Stimulated activated CD4-positive, alpha-beta T cell treated with anti-CD3 and anti-CD28 coated beads, Interleukin-1b, Interleukin-23, amount 100 ng/mL, for 4 hours (primary cell): ENCODE results near the gene METTL8.
"Not testable (repeated sequence)": the region's sequence is repeated elsewhere in the genome, so short reads cannot be mapped to it uniquely, and the experiment has no call there.

Experiments used
- DNase-seq, 2 donors: peaks; one replicate each; pipeline ENCODE4 v3.0.0-alpha.2; 2020; ENCODE audit warnings: low read depth in 2 of 2

METTL8 gene

GRCh38 chr2:171345971-171346722 is 87.6 kb downstream of the METTL8 start:
- no peak for DNase-seq

GRCh38 chr2:171344182-171344581 is 89.6 kb downstream of the METTL8 start:
- DNase-seq = no peak

GRCh38 chr2:171342067-171342413 is 91.8 kb downstream of the METTL8 start:
- DNase-seq = no peak

GRCh38 chr2:171341394-171342066 is 92.3 kb downstream of the METTL8 start:
- no peak for DNase-seq

- DNase-seq = no peak
Measured at GRCh38 chr2:171334946-171335345, 98.8 kb downstream of the METTL8 start.

GRCh38 chr2:171334171-171334570 is 99.6 kb downstream of the METTL8 start:
- no peak for DNase-seq

- no peak for DNase-seq
Measured at GRCh38 chr2:171330155-171330956, 103.4 kb downstream of the METTL8 start.

- no peak for DNase-seq
Measured at GRCh38 chr2:171327043-171327496, 106.7 kb downstream of the METTL8 start.

GRCh38 chr2:171325886-171326585 is 107.8 kb downstream of the METTL8 start:
- DNase-seq = no peak

GRCh38 chr2:171323971-171324528 is 109.7 kb downstream of the METTL8 start:
- no peak for DNase-seq

- no peak for DNase-seq
Measured at GRCh38 chr2:171322928-171323327, 110.9 kb downstream of the METTL8 start.

- no peak for DNase-seq
Measured at GRCh38 chr2:171320731-171321130, 113.1 kb downstream of the METTL8 start.

GRCh38 chr2:171320208-171320621 is 113.6 kb downstream of the METTL8 start:
- no peak for DNase-seq

GRCh38 chr2:171319164-171319810 is 114.5 kb downstream of the METTL8 start:
- peak in 1 of 2 donors; percentile 36 for DNase-seq

- no peak for DNase-seq
Measured at GRCh38 chr2:171318463-171318934, 115.3 kb downstream of the METTL8 start.

GRCh38 chr2:171317492-171318125 is 116.2 kb downstream of the METTL8 start:
- DNase-seq = no peak

GRCh38 chr2:171316755-171317337 is 116.9 kb downstream of the METTL8 start:
- no peak for DNase-seq

- DNase-seq = no peak
Measured at GRCh38 chr2:171316220-171316619, 117.6 kb downstream of the METTL8 start.

- DNase-seq = no peak
Measured at GRCh38 chr2:171315781-171316180, 118.0 kb downstream of the METTL8 start.

- not testable (repeated sequence) for DNase-seq
Measured at GRCh38 chr2:171312182-171312581, 121.6 kb downstream of the METTL8 start.
